Upper lobe of left lung (tissue), 6 donors: ENCODE measurements around the gene TLDC2. TPM values are rescaled to one million over a fixed set of nuclear protein-coding genes. Genes with fewer than 3 reads are reported as not detected.

Experiments used
- ATAC-seq, 2 donors: fragments of 200-7000 bp; cut with Tn5 transposase; one replicate each; pipeline ENCODE4 v1.9.1; 2022; ENCODE audit warnings: mild to moderate bottlenecking in 2 of 2, moderate library complexity in 2 of 2; ENCODE audit not compliant: low FRiP score in 2 of 2
- DNase-seq, 2 donors: peaks; one replicate each; pipeline ENCODE4 v3.0.0-alpha.2; 2019 to 2020
- H3K27ac ChIP-seq, 4 donors: fragments of 200-600 bp; sonication (generic); one replicate each; pipeline ENCODE4 v1.5.1; 2016 to 2019
- H3K27me3 ChIP-seq, 4 donors: fragments of 200-600 bp; sonication (generic); one replicate each; pipeline ENCODE4 v1.5.1; 2017 to 2019
- H3K36me3 ChIP-seq, 4 donors: fragments of 200-600 bp; sonication (generic); one replicate each; pipeline ENCODE4 v1.5.1; 2016 to 2019
- H3K4me1 ChIP-seq, 4 donors: fragments of 200-600 bp; sonication (generic); one replicate each; pipeline ENCODE4 v1.5.1; 2018 to 2019
- H3K4me3 ChIP-seq, 4 donors: fragments of 200-600 bp; sonication (generic); one replicate each; pipeline ENCODE4 v1.5.1; 2017 to 2019; ENCODE audit warnings: mild to moderate bottlenecking in 2 of 4, moderate library complexity in 1 of 4
- H3K9me3 ChIP-seq, 4 donors: fragments of 200-600 bp; sonication (generic); one replicate each; pipeline ENCODE4 v1.5.1; 2018 to 2019
- CTCF ChIP-seq, 6 experiments: fragments of 450-650 bp in 4 of 6; fragments of 200-600 bp in 2 of 6; sonication (generic) in 2 of 6; IDR thresholded peaks; one replicate each; pipeline ENCODE4 v1.5.1; 2016 to 2019; ENCODE audit warnings: antibody characterized with exemption in 6 of 6
- EP300 ChIP-seq, 4 donors: sonication (generic); formaldehyde crosslinking; IDR thresholded peaks; one replicate each; pipeline ENCODE4 v1.5.1; 2017; ENCODE audit warnings: antibody characterized with exemption in 4 of 4, control low read depth in 2 of 4
- POLR2A ChIP-seq, 4 donors: fragments of 450-650 bp; IDR thresholded peaks; one replicate each; pipeline ENCODE4 v1.5.1; 2016 to 2017; ENCODE audit warnings: antibody characterized with exemption in 4 of 4, mild to moderate bottlenecking in 2 of 4
- POLR2AphosphoS5 ChIP-seq, 2 donors: sonication (generic); formaldehyde crosslinking; IDR thresholded peaks; one replicate each; pipeline ENCODE4 v1.5.1; 2017; ENCODE audit warnings: antibody characterized with exemption in 2 of 2
- WGBS, 2 donors: methylation state at CpG; one replicate each; pipeline ENCODE4 v1.1.5; 2017 to 2018; 5-methylcytosine and 5-hydroxymethylcytosine counted together
- total RNA-seq, 6 donors: library from RNA; depleted of rRNA in 4 of 6; stranded (reverse); fragments of >200 nt in 4 of 6; gene quantifications; one replicate each; pipeline versions ENCODE4 v1.1.0 to v1.2.1, GENCODE V29; 2016 to 2021
- donor health status: DM: no; HTN: no; CAD: no; lungs with moderate emphysema.
- donor health status: DM: no; HTN: yes; CAD: no; lungs with severe emphysema.

TLDC2 gene
- total RNA-seq, 6 donors from 2014 or later = 0.31 to 1.3 (median 0.61) TPM; not detected in 3

GRCh38 chr20:36865076-36865860 is 10.7 kb upstream of the TLDC2 start:
- H3K4me1 ChIP-seq = peaks cover 20 to 42% (median 32%) of the 10 kb centered on the region in 4 donors
- TF ChIP-seq CTCF (IDR thresholded peaks at IDR 0.05) (no peak), POLR2AphosphoS5 (IDR thresholded peaks at IDR 0.05) (no peak), EP300 (IDR thresholded peaks at IDR 0.05) (no peak), POLR2A (IDR thresholded peaks at IDR 0.05) (no peak)
- ATAC-seq (no peak), DNase-seq (no peak)
- H3K27me3 ChIP-seq = no peaks in the 10 kb centered on the region
- H3K36me3 ChIP-seq = no peaks in the 10 kb centered on the region
- no peaks in the 10 kb centered on the region for H3K9me3 ChIP-seq
- H3K4me3 ChIP-seq = no peak overlapping the region
- peak overlapping the region in 2 of 4 donors; percentile 24 to 86 for H3K27ac ChIP-seq
- 73 to 75% methylated on average over 7 to 8 of the region's 9 CpGs for whole genome bisulfite sequencing, 2 donors

DNA sequence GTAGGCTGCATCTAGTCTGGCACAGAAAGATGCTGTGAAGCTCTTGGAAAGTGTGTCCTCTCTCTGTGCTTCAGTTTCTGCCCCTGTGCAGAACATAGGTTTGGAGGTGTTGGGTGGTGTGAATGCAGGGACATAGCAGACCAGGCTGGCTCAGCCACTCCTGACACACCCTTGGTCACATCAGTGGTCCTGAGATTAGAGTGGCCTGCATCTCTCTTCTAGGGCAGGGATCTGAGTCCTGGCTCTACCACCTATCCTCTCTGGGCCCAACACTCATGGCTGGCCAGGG is 10.1 kb upstream of the TLDC2 start:
- DNase-seq (no peak), ATAC-seq (no peak)
- TF ChIP-seq EP300 (IDR thresholded peaks at IDR 0.05) (no peak), POLR2A (IDR thresholded peaks at IDR 0.05) (no peak), CTCF (IDR thresholded peaks at IDR 0.05) (no peak), POLR2AphosphoS5 (IDR thresholded peaks at IDR 0.05) (no peak)
- Histone ChIP-seq H3K27me3 (no peaks in the 10 kb centered on the region), H3K9me3 (no peaks in the 10 kb centered on the region), H3K4me1 (peaks cover 15 to 37% (median 27%) of the 10 kb centered on the region in 4 donors), H3K36me3 (no peaks in the 10 kb centered on the region), H3K27ac (peak overlapping the region in 1 of 4 donors; percentile 24), H3K4me3 (no peak overlapping the region)

GRCh38 chr20:36866164-36866563 is 9.8 kb upstream of the TLDC2 start:
- Histone ChIP-seq H3K9me3 (no peaks in the 10 kb centered on the region), H3K27ac (peak overlapping the region in 1 of 4 donors; percentile 24), H3K4me1 (peaks cover 11 to 33% (median 24%) of the 10 kb centered on the region in 4 donors), H3K36me3 (no peaks in the 10 kb centered on the region), H3K27me3 (no peaks in the 10 kb centered on the region), H3K4me3 (no peak overlapping the region)
- TF ChIP-seq CTCF (IDR thresholded peaks at IDR 0.05) = no peak
- no peak for TF ChIP-seq EP300 (IDR thresholded peaks at IDR 0.05)
- no peak for TF ChIP-seq POLR2AphosphoS5 (IDR thresholded peaks at IDR 0.05)
- TF ChIP-seq POLR2A (IDR thresholded peaks at IDR 0.05) = no peak
- WGBS, 2 donors = 83 to 91% methylated on average over 5 to 6 of the region's 7 CpGs
- no peak for ATAC-seq
- DNase-seq = no peak

DNA sequence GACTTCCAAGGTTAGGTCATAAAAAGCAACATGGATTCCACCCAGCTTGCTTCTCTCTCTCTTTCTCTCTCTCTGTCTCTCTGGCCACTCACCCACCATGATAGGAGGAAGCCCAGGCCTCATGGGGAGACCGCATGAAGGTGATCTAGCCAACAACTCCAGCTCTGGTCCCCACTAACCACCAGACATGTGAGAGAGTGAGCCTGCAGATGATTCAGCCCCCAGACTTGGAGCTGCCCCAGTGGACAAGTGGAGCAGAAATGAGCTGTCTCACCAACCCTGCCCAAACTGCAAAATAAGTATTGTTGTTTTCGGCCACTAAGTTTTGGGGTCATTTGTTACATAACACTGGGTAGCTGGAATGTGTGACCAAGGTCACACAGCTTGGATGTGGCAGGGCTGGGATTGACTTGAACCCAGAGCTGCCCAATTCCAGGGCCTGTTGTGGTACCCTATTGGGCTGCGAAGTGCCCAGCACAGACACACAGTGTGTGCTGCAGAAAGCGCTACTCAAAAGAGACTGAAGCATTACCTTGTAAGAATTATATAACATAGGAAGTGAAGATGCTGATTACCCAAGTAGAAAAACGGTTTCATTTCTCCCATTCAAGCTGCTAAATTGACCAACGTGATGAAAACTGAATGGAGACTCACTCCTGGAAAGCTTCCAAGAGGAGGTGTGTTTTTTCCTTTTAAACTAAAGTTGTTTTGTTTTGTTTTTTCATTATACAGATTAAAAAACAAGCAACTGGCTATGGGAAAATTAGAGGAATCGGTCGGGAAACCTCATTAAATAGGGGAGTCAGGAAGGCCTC is 9.1 kb upstream of the TLDC2 start:
- TF ChIP-seq POLR2AphosphoS5 (IDR thresholded peaks at IDR 0.05) = no peak
- no peak for TF ChIP-seq POLR2A (IDR thresholded peaks at IDR 0.05)
- no peak for TF ChIP-seq CTCF (IDR thresholded peaks at IDR 0.05)
- Histone ChIP-seq H3K4me1 (peaks cover 4 to 26% (median 16%) of the 10 kb centered on the region in 4 donors), H3K9me3 (no peaks in the 10 kb centered on the region), H3K27me3 (no peaks in the 10 kb centered on the region), H3K27ac (no peak overlapping the region), H3K36me3 (no peaks in the 10 kb centered on the region), H3K4me3 (no peak overlapping the region)
- no peak for DNase-seq
- WGBS, 2 donors = 69% methylated on average over 8 of the region's 8 CpGs
- no peak for ATAC-seq
